ENCODE data around the gene PARVG. TPM values are rescaled to one million over a fixed set of nuclear protein-coding genes. Genes with fewer than 3 reads are reported as not detected.

Gene PARVG
- total RNA-seq, 1 donor from 2014 or later: 0.27 TPM

- Mint-ChIP-seq H3K36me3 (ENCODE audit: low read depth) (peaks cover 7% of the 10 kb centered on the region), H3K27ac (ENCODE audit: unreplicated experiment) (no peak overlapping the region), H3K4me3 (ENCODE audit: unreplicated experiment) (no peak overlapping the region), H3K4me1 (ENCODE audit: low read depth) (peaks cover 40% of the 10 kb centered on the region), H3K27me3 (ENCODE audit: low read depth) (no peaks in the 10 kb centered on the region), H3K9me3 (ENCODE audit: low read depth) (peaks cover 3% of the 10 kb centered on the region)
- no peak for DNase-seq (ENCODE audit: low spot score)
- no peak for TF ChIP-seq CTCF (IDR thresholded peaks at IDR 0.05)
Measured at GRCh38 chr22:44142421-44143104, 38.2 kb upstream of the PARVG start.

GRCh38 chr22:44143105-44143474 lies 37.6 kb upstream of the PARVG start:
- no peaks in the 10 kb centered on the region for H3K9me3 Mint-ChIP-seq (ENCODE audit: low read depth)
- no peak overlapping the region for H3K4me3 Mint-ChIP-seq (ENCODE audit: unreplicated experiment)
- H3K27me3 Mint-ChIP-seq (ENCODE audit: low read depth): no peaks in the 10 kb centered on the region
- H3K27ac Mint-ChIP-seq (ENCODE audit: unreplicated experiment): no peak overlapping the region
- peaks cover 46% of the 10 kb centered on the region for H3K4me1 Mint-ChIP-seq (ENCODE audit: low read depth)
- no peak for TF ChIP-seq CTCF (IDR thresholded peaks at IDR 0.05)
- H3K36me3 Mint-ChIP-seq (ENCODE audit: low read depth): peaks cover 4% of the 10 kb centered on the region
- no peak for DNase-seq (ENCODE audit: low spot score)

GRCh38 chr22:44143579-44143978 lies 37.1 kb upstream of the PARVG start:
- Mint-ChIP-seq H3K4me3 (ENCODE audit: unreplicated experiment) (no peak overlapping the region), H3K36me3 (ENCODE audit: low read depth) (peaks cover 4% of the 10 kb centered on the region), H3K27me3 (ENCODE audit: low read depth) (no peaks in the 10 kb centered on the region), H3K27ac (ENCODE audit: unreplicated experiment) (no peak overlapping the region), H3K9me3 (ENCODE audit: low read depth) (no peaks in the 10 kb centered on the region), H3K4me1 (ENCODE audit: low read depth) (peaks cover 50% of the 10 kb centered on the region)
- DNase-seq (ENCODE audit: low spot score): no peak
- TF ChIP-seq CTCF (IDR thresholded peaks at IDR 0.05): no peak

- TF ChIP-seq CTCF (IDR thresholded peaks at IDR 0.05): no peak
- H3K4me1 Mint-ChIP-seq (ENCODE audit: low read depth): peaks cover 52% of the 10 kb centered on the region
- H3K36me3 Mint-ChIP-seq (ENCODE audit: low read depth): peaks cover 4% of the 10 kb centered on the region
- no peaks in the 10 kb centered on the region for H3K27me3 Mint-ChIP-seq (ENCODE audit: low read depth)
- DNase-seq (ENCODE audit: low spot score): no peak
- no peak overlapping the region for H3K4me3 Mint-ChIP-seq (ENCODE audit: unreplicated experiment)
- H3K27ac Mint-ChIP-seq (ENCODE audit: unreplicated experiment): no peak overlapping the region
- no peaks in the 10 kb centered on the region for H3K9me3 Mint-ChIP-seq (ENCODE audit: low read depth)
Measured at GRCh38 chr22:44144046-44144569, 36.6 kb upstream of the PARVG start.

- DNase-seq (ENCODE audit: low spot score): no peak
- Mint-ChIP-seq H3K36me3 (ENCODE audit: low read depth) (peaks cover 2% of the 10 kb centered on the region), H3K4me1 (ENCODE audit: low read depth) (peaks cover 55% of the 10 kb centered on the region), H3K4me3 (ENCODE audit: unreplicated experiment) (no peak overlapping the region), H3K9me3 (ENCODE audit: low read depth) (no peaks in the 10 kb centered on the region), H3K27ac (ENCODE audit: unreplicated experiment) (peak overlapping the region; percentile 51), H3K27me3 (ENCODE audit: low read depth) (no peaks in the 10 kb centered on the region)
- TF ChIP-seq CTCF (IDR thresholded peaks at IDR 0.05): no peak
Measured at GRCh38 chr22:44145544-44145943, 35.2 kb upstream of the PARVG start.
